Stimulated activated effector memory CD8-positive, alpha-beta T cell treated with anti-CD3 and anti-CD28 coated beads, Interleukin-12 subunit alpha, Interleukin-12 subunit beta, amount 100 ng/mL, for 72 hours (primary cell): ENCODE results near the gene TMEFF2.

Source experiments
- ATAC-seq: fragments of 150-1000 bp; cut with Tn5 transposase; 2 replicates; pipeline ENCODE4 v1.10.0; 2021
- DNase-seq, 2 donors: peaks; one replicate each; pipeline ENCODE4 v3.0.0; 2021 to 2022; ENCODE audit warnings: low spot score in 2 of 2
- H3K27ac Mint-ChIP-seq: one replicate; pipeline ENCODE4 v1.8.0; 2022; ENCODE audit warnings: mild to moderate bottlenecking, mixed read lengths
- H3K36me3 Mint-ChIP-seq: one replicate; pipeline ENCODE4 v1.8.0; 2022; ENCODE audit warnings: mild to moderate bottlenecking, mixed read lengths
- H3K4me1 Mint-ChIP-seq: one replicate; pipeline ENCODE4 v1.8.0; 2022; ENCODE audit warnings: mixed read lengths
- H3K4me3 Mint-ChIP-seq: one replicate; pipeline ENCODE4 v1.8.0; 2022; ENCODE audit warnings: mild to moderate bottlenecking, mixed read lengths
- H3K9me3 Mint-ChIP-seq: one replicate; pipeline ENCODE4 v1.8.0; 2022; ENCODE audit warnings: mixed read lengths

The TMEFF2 gene

GRCh38 chr2:191945623-191946022 is 249.1 kb downstream of the TMEFF2 start:
- Mint-ChIP-seq H3K4me1 (no peaks in the 10 kb centered on the region), H3K36me3 (no peaks in the 10 kb centered on the region), H3K9me3 (no peaks in the 10 kb centered on the region), H3K4me3 (no peak overlapping the region), H3K27ac (no peak overlapping the region)
- DNase-seq (no peak), ATAC-seq (no peak)

- ATAC-seq, result no peak
- no peak overlapping the region for H3K4me3 Mint-ChIP-seq
Measured at GRCh38 chr2:191942739-191943103, 252.0 kb downstream of the TMEFF2 start.

DNA sequence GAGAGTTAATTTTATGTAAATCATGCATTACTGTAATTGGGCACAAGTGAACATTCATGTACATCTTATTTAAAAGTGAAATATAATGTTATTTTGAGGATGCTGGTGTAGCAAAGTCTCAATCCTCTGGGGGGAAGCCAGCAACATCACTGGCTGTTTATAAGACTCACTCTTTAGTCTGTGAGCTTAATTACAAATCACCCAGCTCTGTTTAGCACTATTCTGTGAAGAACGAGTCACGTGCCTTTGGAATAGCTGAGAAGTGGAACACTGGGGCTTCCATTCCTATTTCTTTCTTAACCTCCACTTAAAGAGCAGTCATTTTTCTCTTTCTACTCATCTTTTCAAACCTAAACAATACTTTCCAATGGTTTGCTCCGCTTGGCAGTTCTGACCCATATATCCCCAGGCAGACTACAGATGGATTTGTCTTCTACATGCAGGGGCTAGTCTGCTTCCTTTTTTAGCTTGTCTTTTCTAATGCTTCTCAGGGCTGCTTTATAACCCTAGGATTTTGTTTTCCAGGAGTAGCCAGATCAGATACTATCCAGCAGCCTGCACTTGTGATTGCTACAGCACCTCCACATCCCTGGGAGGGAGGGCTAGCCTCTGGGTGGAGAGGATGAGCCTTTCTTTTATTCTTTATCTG is 252.5 kb downstream of the TMEFF2 start:
- Mint-ChIP-seq H3K36me3 (no peaks in the 10 kb centered on the region), H3K4me3 (no peak overlapping the region), H3K9me3 (no peaks in the 10 kb centered on the region), H3K27ac (no peak overlapping the region), H3K4me1 (no peaks in the 10 kb centered on the region)
- DNase-seq (no peak), ATAC-seq (no peak)

More at GRCh38 chr2:191942739-191943103, 252.0 kb downstream of the TMEFF2 start:
- Mint-ChIP-seq H3K4me1 (no peaks in the 10 kb centered on the region), H3K27ac (no peak overlapping the region), H3K9me3 (no peaks in the 10 kb centered on the region), H3K36me3 (no peaks in the 10 kb centered on the region)
- DNase-seq, result no peak

DNA sequence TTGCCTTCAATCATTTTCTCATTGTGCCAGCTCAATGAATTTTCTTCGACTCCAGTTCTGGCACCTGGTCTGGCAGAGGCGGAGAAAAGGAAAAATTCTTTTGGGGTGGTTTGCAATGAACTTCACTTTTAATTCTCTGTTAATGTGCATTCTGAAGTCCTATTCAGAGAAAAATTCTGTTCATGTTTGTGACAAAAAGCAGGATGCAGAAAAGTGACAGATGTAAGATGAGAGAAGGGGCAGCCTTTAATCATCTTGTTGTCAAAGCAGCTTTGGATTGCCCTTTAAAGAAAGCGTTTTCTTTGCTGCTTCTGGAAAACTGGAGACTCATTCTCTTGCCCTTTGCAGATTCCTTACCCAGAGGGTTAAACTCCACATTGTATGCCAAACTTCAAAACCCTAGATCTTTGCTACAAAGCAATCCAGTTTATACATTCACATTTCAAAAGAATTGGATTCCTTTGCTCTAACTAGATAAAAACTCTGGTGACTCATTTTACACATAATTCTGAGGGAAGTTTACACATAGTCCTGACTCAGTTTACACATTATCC is 253.3 kb downstream of the TMEFF2 start:
- no peaks in the 10 kb centered on the region for H3K4me1 Mint-ChIP-seq
- H3K36me3 Mint-ChIP-seq, result no peaks in the 10 kb centered on the region
- no peaks in the 10 kb centered on the region for H3K9me3 Mint-ChIP-seq
- ATAC-seq (no peak), DNase-seq (no peak)
- H3K27ac Mint-ChIP-seq, result no peak overlapping the region
- no peak overlapping the region for H3K4me3 Mint-ChIP-seq

GRCh38 chr2:191938779-191939178 is 256.0 kb downstream of the TMEFF2 start:
- Mint-ChIP-seq H3K9me3 (no peaks in the 10 kb centered on the region), H3K36me3 (no peaks in the 10 kb centered on the region), H3K27ac (no peak overlapping the region), H3K4me3 (no peak overlapping the region), H3K4me1 (no peaks in the 10 kb centered on the region)
- DNase-seq, result no peak
- no peak for ATAC-seq

- no peak overlapping the region for H3K27ac Mint-ChIP-seq
- ATAC-seq, result no peak
Measured at GRCh38 chr2:191936882-191937405, 257.8 kb downstream of the TMEFF2 start.

DNA sequence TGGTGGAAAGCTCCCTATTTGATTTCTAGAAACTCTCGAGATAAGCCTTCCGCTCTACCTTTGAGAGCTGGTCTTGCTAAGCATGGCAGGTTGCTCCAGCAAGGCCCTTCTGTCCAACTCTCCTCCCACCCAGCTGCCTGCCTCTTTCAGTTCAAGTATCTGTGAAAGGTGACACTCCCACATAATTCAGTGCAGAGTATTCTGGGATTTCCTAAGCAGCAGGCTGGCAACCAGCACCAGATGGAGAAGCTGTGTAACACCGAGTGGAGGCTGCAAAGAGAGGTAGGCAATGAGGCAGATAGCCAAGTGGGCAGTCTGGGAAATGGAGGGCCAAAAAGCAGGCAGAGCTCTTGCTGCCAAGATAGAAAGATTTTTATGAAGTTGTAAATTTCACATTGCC is 259.5 kb downstream of the TMEFF2 start:
- no peaks in the 10 kb centered on the region for H3K9me3 Mint-ChIP-seq
- no peak for ATAC-seq

More at GRCh38 chr2:191936882-191937405, 257.8 kb downstream of the TMEFF2 start:
- no peaks in the 10 kb centered on the region for H3K36me3 Mint-ChIP-seq
- H3K9me3 Mint-ChIP-seq, result no peaks in the 10 kb centered on the region
- no peaks in the 10 kb centered on the region for H3K4me1 Mint-ChIP-seq
- no peak for DNase-seq
- H3K4me3 Mint-ChIP-seq, result no peak overlapping the region

GRCh38 chr2:191933307-191934105 is 261.2 kb downstream of the TMEFF2 start:
- Mint-ChIP-seq H3K4me3 (no peak overlapping the region), H3K36me3 (no peaks in the 10 kb centered on the region), H3K4me1 (no peaks in the 10 kb centered on the region), H3K9me3 (no peaks in the 10 kb centered on the region), H3K27ac (no peak overlapping the region)
- ATAC-seq (peak; percentile 63), DNase-seq (no peak)

More for the DNA sequence above, 259.5 kb downstream of the TMEFF2 start:
- H3K4me1 Mint-ChIP-seq, result no peaks in the 10 kb centered on the region
- no peak overlapping the region for H3K27ac Mint-ChIP-seq
- H3K36me3 Mint-ChIP-seq, result no peaks in the 10 kb centered on the region
- DNase-seq, result no peak
- no peak overlapping the region for H3K4me3 Mint-ChIP-seq

DNA sequence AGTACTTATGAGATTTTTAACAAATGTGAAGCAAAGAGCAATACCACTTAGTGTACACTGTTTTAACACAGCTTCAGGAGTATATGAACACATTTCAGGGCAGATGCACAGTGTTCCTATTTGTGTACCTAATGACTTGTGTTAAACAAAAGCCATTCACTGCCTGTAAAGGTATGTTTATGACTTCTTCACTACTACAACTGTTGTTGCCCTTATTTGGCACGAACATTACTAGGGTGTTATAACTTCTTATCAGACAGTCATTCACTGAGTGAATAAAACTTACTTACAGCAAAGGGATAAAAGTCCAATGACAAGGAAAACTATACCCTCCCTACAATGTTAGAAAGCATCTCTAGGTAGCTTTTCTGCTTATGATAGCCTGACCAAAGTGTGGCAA is 262.4 kb downstream of the TMEFF2 start:
- ATAC-seq (no peak), DNase-seq (no peak)
- H3K4me3 Mint-ChIP-seq, result no peak overlapping the region
- no peak overlapping the region for H3K27ac Mint-ChIP-seq
- H3K9me3 Mint-ChIP-seq, result no peaks in the 10 kb centered on the region
- no peaks in the 10 kb centered on the region for H3K4me1 Mint-ChIP-seq
- no peaks in the 10 kb centered on the region for H3K36me3 Mint-ChIP-seq

GRCh38 chr2:191931329-191931728 is 263.4 kb downstream of the TMEFF2 start:
- no peak for DNase-seq
- Mint-ChIP-seq H3K4me1 (no peaks in the 10 kb centered on the region), H3K27ac (no peak overlapping the region), H3K9me3 (no peaks in the 10 kb centered on the region), H3K4me3 (no peak overlapping the region), H3K36me3 (no peaks in the 10 kb centered on the region)
- no peak for ATAC-seq

GRCh38 chr2:191930205-191930604 is 264.5 kb downstream of the TMEFF2 start:
- H3K9me3 Mint-ChIP-seq, result no peaks in the 10 kb centered on the region
- no peaks in the 10 kb centered on the region for H3K36me3 Mint-ChIP-seq
- no peak overlapping the region for H3K4me3 Mint-ChIP-seq
- ATAC-seq (no peak), DNase-seq (no peak)
- no peak overlapping the region for H3K27ac Mint-ChIP-seq
- no peaks in the 10 kb centered on the region for H3K4me1 Mint-ChIP-seq

DNA sequence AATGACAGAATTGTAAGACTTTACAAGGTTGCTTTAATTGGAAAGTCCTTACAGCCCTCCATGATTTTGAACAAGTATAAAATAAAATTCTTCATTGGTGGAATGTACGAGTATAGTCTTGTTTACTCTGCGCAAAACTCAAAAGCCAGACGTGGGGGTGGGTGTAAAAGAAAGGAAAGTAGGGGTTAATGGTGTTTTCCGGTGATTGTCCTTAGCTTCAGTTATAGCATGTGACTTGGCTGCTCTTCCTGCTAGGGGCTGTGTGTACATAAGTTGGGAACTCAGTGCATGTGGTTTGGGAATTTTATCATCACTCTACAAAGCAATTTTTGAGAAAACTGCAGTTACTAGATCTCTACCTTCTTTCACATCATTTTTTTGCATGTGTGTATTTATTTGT is 265.4 kb downstream of the TMEFF2 start:
- H3K4me1 Mint-ChIP-seq, result no peaks in the 10 kb centered on the region
- H3K36me3 Mint-ChIP-seq, result no peaks in the 10 kb centered on the region
- no peak overlapping the region for H3K27ac Mint-ChIP-seq
- H3K9me3 Mint-ChIP-seq, result no peaks in the 10 kb centered on the region
- no peak overlapping the region for H3K4me3 Mint-ChIP-seq
- ATAC-seq (no peak), DNase-seq (no peak)

GRCh38 chr2:191927991-191928390 is 266.7 kb downstream of the TMEFF2 start:
- no peak for DNase-seq
- ATAC-seq, result no peak
- Mint-ChIP-seq H3K27ac (no peak overlapping the region), H3K4me3 (no peak overlapping the region), H3K9me3 (no peaks in the 10 kb centered on the region), H3K4me1 (no peaks in the 10 kb centered on the region), H3K36me3 (no peaks in the 10 kb centered on the region)

DNA sequence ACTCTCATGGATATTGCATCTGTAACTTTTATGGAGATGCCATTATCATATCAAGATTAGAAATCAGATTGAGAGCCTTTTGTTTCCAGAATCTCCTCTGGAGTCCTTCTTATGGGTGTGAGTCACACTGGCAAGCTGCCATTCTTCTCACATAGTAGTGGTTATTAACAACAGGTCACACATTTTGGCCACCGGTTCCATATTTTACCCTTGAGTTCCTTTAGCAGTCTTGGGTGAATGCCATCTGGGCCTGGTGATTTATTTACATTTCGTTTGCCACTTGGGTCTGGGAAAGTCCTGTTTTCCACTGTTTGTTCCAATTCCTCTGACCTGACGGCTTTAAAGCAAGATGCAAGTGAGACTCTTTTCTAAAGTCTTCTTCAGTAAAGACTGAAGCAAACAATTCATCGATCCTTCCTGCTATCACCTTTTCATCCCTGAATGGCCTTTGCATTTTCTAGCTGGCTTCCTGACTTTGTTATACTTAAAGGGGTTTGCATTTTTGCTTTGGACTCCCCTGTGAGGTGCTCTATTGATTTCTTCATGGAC is 267.3 kb downstream of the TMEFF2 start:
- no peak for DNase-seq

GRCh38 chr2:191926671-191927070 is 268.1 kb downstream of the TMEFF2 start:
- H3K36me3 Mint-ChIP-seq, result no peaks in the 10 kb centered on the region
- no peaks in the 10 kb centered on the region for H3K4me1 Mint-ChIP-seq
- no peak for ATAC-seq
- DNase-seq, result no peak
- no peaks in the 10 kb centered on the region for H3K9me3 Mint-ChIP-seq
- no peak overlapping the region for H3K27ac Mint-ChIP-seq
- H3K4me3 Mint-ChIP-seq, result no peak overlapping the region

More for the DNA sequence above, 267.3 kb downstream of the TMEFF2 start:
- H3K4me3 Mint-ChIP-seq, result no peak overlapping the region
- ATAC-seq, result no peak
- no peak overlapping the region for H3K27ac Mint-ChIP-seq
- no peaks in the 10 kb centered on the region for H3K36me3 Mint-ChIP-seq
- no peaks in the 10 kb centered on the region for H3K9me3 Mint-ChIP-seq
- no peaks in the 10 kb centered on the region for H3K4me1 Mint-ChIP-seq

- DNase-seq (no peak), ATAC-seq (no peak)
- Mint-ChIP-seq H3K36me3 (no peaks in the 10 kb centered on the region), H3K4me1 (no peaks in the 10 kb centered on the region), H3K4me3 (no peak overlapping the region), H3K27ac (no peak overlapping the region), H3K9me3 (no peaks in the 10 kb centered on the region)
Measured at GRCh38 chr2:191923652-191923997, 271.1 kb downstream of the TMEFF2 start.
